D721Med (cell line): Measurements from ENCODE around the gene TRANK1.

Experiments used
- DNase-seq: peaks from one replicate; pipeline ENCODE4 v3.0.0; 2011; ENCODE audit warnings: low spot score; ENCODE audit not compliant: insufficient read length
- FAIRE-seq: peaks from 2 replicates; lab custom pipeline; 2011; peaks lifted over from hg19 to GRCh38; lab: Jason Lieb, UNC
- CTCF ChIP-seq: IDR thresholded peaks from 2 replicates; pipeline ENCODE4 v1.5.1; 2012; ENCODE audit warnings: mild to moderate bottlenecking, control low read depth; ENCODE audit not compliant: insufficient read depth; ENCODE audit errors: missing control alignments

TRANK1 gene

GRCh38 chr3:36871379-36872126 lies 73.3 kb downstream of the TRANK1 start:
- no peak for FAIRE-seq
- no peak for TF ChIP-seq CTCF

GRCh38 chr3:36868614-36869436 lies 76.0 kb downstream of the TRANK1 start:
- peak; percentile 79 for TF ChIP-seq CTCF
- FAIRE-seq, result peak; percentile 83
- peak; percentile 36 for DNase-seq

More at GRCh38 chr3:36871379-36872126, 73.3 kb downstream of the TRANK1 start:
- DNase-seq, result no peak

GRCh38 chr3:36867810-36868209 lies 77.0 kb downstream of the TRANK1 start:
- no peak for TF ChIP-seq CTCF
- DNase-seq (no peak), FAIRE-seq (no peak)

GRCh38 chr3:36866368-36866767 lies 78.5 kb downstream of the TRANK1 start:
- no peak for TF ChIP-seq CTCF
- FAIRE-seq, result no peak
- DNase-seq, result no peak

GRCh38 chr3:36864180-36865053 lies 80.4 kb downstream of the TRANK1 start:
- FAIRE-seq (no peak), DNase-seq (no peak)
- no peak for TF ChIP-seq CTCF

GRCh38 chr3:36862076-36862755 lies 82.6 kb downstream of the TRANK1 start:
- TF ChIP-seq CTCF, result no peak
- DNase-seq, result no peak
- FAIRE-seq, result no peak
